GM21786 (cell line): Measurements from ENCODE around the gene FAM81A.
"Not testable (repeated sequence)": the region's sequence is repeated elsewhere in the genome, so short reads cannot be mapped to it uniquely, and the experiment has no call there.

Source experiments
- ATAC-seq: cut with Tn5 transposase; IDR thresholded peaks from one replicate; pipeline ENCODE4 v1.9.1; 2021; ENCODE audit not compliant: unreplicated experiment

Gene FAM81A

GRCh38 chr15:59437817-59438624, at the start of gene FAM81A:
Gene FAM81A (plus strand): TSS chr15:59438186. CDS start chr15:59458627, 20,441 bp downstream.
- peak; percentile 73 for ATAC-seq

DNA sequence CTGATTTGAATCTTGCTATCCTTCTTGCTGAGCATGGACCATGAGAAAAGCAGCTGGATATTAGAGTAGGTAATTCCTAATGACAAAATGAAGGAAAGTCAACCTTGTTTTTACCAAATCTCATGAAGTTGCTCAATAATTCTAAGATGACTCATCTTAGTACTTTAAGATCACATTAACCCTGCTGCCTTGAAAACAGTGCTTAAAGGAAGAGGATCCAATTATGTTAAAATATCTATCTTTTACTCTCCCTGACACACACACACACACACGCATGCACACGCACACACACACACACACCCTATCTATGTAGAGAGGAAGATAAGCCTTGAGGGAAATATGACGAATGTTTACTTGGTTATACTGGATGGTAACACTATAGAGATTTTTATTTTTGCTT, 49.3 kb upstream of the FAM81A start:
- no peak for ATAC-seq

DNA sequence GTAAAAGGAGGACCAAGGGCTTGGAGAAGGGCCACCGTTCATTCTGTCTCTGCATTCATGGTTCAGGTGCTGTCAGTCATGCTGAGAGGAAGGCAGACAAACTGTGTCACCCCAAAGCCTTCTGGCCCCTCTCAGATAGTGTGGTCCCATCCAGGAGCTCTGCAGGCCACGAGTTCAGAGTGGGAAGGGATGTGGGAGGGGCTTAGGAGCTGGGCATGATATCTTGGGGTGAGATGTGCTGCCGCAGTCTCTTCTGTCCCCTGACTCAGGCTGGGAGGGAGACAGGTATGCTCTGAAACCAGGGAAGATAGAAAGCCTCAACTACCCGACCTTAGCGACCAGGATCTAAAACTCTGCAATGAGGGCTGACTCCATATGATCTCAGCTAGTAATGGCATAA, 45.7 kb upstream of the FAM81A start:
- no peak for ATAC-seq

DNA sequence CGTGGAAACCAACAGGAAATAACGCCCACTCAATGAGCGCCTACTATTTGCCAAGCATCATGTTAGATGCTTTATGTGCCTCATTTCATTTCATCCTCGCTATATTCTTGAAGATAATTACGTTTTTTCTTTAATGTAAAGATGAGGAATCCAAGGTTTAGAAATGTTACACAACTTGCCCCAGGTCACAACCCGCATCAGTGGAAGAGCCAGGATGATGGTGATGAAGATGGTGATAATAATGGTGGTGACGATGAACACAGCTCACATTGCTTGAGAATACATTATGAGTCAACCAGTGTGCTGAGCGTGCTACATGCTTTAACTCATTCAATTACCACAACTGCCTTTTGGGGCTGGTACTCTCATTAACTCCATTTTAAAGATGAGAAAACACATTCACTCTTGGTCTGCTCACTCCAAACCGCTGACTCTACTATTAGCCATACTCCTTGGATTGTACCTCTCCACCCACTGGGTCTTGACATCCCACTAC, 43.8 kb upstream of the FAM81A start:
- ATAC-seq, result no peak

DNA sequence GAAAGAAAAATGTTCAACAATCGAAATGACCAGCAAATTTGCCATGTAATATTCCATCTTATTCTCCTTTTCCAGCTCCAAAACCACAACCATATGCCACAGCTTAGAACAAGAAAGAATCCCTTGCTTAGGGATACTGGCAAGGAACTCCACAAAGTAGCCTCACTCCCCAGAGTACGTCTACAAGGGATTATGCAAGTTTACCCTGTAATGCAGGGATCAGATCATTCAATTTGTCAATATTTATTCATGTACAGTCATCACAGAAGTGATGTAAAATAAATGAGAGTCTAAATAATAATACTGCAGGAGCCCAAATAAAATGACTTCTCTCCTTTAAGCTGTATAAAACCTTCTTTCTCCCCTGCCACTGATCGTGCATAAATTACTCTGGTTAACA, 41.8 kb upstream of the FAM81A start:
- ATAC-seq, result no peak

DNA sequence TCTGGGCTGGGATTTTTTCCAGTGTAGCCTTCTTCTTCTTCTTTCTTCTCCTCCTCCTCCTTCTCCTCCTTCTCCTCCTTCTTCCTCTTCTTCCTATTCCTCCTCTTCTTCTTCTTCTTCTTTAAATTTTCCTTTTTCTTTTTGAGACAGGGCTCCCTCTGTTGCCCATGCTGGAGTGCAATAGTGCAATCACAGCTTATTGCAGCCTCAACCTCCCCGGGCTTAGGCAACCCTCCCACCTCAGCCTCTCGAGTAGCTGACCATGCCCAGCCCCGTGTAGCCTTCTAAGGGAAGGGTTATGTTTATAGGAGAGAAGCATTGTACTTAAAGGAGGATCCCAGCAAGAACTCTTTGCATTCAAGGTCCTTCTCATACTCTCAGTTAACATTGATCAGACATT, 41.3 kb upstream of the FAM81A start:
- ATAC-seq, result no peak

DNA sequence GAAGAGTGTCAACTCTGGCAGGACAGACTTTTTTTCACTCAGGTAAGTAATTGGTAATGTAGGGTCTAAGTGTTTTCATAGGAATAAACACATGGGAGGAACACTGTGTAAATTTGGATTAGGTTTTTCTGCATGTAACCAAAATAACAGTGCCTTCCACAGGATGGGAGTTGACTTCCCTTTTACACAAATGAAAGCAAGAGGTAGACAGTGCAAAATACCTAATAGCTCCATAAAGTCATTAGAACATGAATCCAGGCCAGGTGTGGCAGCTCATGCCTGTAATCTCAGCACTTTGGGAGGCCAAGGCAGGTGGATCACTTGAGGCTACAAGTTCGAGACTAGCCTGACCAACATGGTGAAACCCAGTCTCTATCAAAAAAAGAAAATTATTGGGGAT, 39.8 kb upstream of the FAM81A start:
- no peak for ATAC-seq

GRCh38 chr15:59399465-59400102, 38.4 kb upstream of the FAM81A start:
- ATAC-seq, result peak; percentile 84

GRCh38 chr15:59400103-59400813, 37.7 kb upstream of the FAM81A start:
- ATAC-seq, result no peak

GRCh38 chr15:59401051-59401823, 36.7 kb upstream of the FAM81A start:
- not testable (repeated sequence) for ATAC-seq

- no peak for ATAC-seq
Measured at GRCh38 chr15:59401824-59402569, 36.0 kb upstream of the FAM81A start.

DNA sequence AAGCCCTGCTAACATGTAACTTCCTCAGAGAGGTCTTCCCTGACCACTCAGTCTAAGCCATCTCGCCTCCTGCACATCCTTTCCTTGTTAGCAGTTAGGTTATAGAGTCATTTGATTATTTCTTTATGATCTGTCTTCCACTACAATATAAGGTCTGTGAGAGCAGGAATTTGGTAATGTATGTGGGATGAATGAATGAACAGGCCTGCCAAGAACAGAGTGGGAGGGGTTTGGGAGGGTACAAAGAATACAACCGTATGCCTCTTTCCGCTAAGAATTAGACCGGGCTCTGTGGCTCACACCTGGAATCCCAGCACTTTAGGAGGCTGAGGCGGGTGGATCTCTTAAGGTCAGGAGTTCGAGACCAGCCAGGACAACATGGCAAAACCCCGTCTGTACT, 32.9 kb upstream of the FAM81A start:
- ATAC-seq, result no peak

- ATAC-seq, result no peak
Measured at GRCh38 chr15:59406446-59406845, 31.5 kb upstream of the FAM81A start.

- ATAC-seq, result no peak
Measured at GRCh38 chr15:59407946-59408345, 30.0 kb upstream of the FAM81A start.

DNA sequence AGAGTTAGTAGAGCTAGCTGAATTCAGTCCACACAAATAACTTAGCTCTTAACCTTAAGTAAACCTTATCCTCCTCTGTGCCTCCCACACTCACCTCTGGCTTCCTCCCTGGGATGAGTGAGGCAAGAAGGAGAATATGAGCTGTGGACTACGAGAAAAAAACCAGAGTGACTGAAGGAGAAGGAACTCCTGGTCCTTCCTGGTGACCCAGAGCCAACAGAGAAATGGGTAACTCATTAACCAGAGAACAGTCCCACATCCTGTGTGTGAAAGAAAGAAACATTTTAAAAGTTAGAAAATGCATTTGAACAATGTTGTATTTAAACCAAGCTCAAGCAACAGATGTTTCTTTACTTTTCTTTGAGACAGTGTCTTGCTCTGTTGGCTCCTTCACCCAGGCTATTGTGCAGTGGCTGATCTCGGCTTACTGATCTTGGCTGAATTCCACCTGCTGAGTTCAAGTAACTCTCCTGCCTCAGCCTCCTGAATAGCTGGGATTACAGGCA, 27.5 kb upstream of the FAM81A start:
- peak; percentile 17 for ATAC-seq

GRCh38 chr15:59413577-59413976, 24.4 kb upstream of the FAM81A start:
- ATAC-seq, result no peak

GRCh38 chr15:59416816-59417215, 21.2 kb upstream of the FAM81A start:
- ATAC-seq, result no peak

GRCh38 chr15:59419170-59419569, 18.8 kb upstream of the FAM81A start:
- ATAC-seq, result no peak

DNA sequence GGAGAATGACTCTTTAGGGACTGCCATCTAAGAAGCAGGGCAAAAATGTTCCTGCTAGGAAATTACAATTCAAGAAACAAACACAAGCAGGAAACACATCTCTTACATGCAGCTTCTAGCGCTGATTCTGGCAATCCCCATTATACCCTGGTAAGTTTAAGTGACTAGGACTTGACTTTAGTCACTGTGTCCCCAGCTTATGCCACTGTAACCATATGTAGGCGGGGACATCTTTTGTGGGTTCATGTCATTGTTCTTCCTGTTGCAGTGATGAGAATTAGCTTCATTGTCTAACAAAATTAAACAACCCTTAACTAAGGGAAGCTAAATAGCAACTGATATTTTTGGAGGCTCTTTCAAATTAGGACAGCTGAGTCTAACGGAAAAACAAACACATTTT, 17.9 kb upstream of the FAM81A start:
- no peak for ATAC-seq

- ATAC-seq, result no peak
Measured at GRCh38 chr15:59420986-59421618, 16.9 kb upstream of the FAM81A start.
